GM12872 (cell line): ENCODE results near the gene ZC3H12C.

Experiments
- TF ChIP-seq, protein P1 (sequence below): IDR thresholded peaks from 3 replicates; pipeline ENCODE4 v1.5.1; 2011; ENCODE audit warnings: low read depth, mild to moderate bottlenecking, low read length, moderate library complexity; ENCODE audit not compliant: insufficient read depth

Gene ZC3H12C

DNA sequence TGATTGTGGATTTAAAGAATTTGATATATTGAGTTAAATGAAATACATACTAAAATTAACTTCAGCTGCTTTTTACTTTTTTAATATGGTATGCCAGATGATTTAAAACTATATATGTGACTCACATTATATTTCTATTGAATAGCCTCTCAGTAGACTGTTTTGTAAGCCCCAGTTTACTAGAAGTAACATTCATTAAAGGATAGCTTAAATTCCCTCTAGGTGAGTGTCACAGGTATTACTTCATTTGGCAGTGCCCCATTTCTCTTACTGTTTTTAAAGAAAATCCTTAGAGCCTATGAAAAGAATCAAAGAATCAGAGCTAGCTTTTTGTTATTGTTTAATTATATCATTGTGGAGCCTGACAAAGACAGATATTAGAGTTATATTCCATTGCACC, 48.6 kb downstream of the ZC3H12C start:
- TF ChIP-seq, protein P1, sequence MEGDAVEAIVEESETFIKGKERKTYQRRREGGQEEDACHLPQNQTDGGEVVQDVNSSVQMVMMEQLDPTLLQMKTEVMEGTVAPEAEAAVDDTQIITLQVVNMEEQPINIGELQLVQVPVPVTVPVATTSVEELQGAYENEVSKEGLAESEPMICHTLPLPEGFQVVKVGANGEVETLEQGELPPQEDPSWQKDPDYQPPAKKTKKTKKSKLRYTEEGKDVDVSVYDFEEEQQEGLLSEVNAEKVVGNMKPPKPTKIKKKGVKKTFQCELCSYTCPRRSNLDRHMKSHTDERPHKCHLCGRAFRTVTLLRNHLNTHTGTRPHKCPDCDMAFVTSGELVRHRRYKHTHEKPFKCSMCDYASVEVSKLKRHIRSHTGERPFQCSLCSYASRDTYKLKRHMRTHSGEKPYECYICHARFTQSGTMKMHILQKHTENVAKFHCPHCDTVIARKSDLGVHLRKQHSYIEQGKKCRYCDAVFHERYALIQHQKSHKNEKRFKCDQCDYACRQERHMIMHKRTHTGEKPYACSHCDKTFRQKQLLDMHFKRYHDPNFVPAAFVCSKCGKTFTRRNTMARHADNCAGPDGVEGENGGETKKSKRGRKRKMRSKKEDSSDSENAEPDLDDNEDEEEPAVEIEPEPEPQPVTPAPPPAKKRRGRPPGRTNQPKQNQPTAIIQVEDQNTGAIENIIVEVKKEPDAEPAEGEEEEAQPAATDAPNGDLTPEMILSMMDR, result no peak

DNA sequence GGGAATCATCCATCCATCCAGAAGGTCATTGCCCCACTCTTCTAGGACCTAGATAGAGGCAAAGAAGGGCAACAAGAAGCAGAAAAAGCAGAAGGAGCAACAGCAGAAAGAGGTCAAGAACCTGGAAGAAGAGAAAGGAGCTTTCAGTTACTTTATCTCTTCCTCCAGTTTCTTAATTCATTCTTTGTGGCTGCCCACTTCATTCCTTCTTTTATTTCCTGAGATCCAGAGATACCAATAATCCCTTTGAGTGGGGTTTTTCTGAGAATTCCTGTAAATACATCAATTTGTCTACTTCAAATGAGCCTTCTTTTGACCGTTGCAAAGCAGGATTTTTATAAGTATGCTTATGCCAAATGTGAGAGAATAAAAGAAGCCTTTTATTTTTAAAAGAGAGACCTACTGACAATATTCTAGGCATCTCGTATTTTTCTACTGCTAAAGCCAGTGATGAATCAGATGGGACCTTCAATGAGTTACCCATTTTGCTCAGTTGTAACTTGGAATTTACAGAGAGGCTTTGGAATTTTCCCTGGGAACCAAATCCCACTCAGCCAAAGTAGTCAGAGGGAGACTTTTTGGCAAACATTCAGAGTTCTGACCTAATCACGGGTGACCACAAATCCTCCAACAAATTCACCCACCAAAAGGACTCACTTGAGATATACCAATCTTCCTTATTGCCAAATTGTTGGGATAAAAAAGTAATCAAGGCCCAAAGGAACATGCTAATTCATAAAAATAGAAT, 54.9 kb downstream of the ZC3H12C start:
- TF ChIP-seq, protein P1, result no peak

DNA sequence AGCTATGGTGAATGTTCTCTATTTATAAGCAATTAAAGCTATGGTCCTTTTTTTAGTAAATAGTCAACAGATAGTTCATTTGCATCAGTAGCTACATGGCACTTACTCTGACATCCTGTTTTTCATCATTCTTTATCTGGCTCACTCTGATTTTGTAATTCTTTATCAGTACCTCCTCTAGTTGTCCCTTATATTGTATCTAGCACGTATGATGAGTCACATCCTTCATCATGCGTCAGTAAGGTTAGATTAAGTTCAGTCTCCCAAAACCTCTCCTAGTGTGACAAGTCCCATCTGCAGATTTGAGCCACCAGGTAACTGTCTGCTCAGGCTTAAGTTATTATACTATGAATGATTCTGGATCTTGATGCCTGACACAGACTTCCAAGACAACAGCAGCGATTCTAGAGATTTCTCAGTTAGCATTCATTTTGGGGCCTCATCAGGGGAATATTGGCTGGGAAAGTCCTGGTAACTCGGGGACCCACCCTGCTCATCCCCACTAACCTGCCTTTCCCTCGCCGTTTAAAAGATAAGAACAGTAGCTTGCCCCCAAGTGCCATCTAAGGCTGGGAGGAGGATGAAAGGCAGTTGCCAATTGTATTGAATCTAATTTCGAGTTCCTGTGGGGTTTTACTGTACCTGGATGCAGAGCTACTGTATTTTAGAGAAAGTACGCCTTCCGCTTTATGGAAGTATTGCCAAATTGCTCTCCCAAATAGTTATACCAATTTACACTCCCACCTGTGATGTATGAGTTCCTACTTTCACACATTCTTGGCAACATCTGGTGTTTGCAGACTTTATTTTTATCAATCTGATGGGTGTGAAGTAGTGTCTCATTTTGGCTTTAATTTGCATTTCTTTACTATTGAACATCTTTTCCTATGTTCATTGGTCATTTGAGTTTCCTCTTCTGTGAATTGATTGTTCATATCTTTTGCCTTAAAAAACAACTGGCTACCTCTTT, 55.9 kb downstream of the ZC3H12C start:
- TF ChIP-seq, protein P1, result no peak

DNA sequence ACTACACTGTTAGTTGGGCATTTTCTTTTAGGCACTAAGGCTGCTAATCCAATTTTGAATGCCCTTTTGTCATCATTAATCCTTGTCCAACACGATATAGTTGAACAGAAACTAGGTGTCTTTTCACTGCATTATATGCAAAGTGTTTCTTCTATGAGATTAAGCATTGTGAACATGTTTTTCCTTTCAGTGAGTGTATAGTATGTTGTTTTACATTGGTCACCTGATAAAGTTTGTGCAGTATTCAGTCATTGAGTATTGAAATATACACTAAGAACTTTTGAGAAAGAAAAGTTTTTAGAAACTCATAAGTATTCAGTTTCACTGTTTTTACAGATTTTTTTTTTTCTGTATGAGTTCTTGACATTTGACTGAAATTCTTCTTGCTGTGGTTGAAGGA, 59.0 kb downstream of the ZC3H12C start:
- TF ChIP-seq, protein P1, result no peak

DNA sequence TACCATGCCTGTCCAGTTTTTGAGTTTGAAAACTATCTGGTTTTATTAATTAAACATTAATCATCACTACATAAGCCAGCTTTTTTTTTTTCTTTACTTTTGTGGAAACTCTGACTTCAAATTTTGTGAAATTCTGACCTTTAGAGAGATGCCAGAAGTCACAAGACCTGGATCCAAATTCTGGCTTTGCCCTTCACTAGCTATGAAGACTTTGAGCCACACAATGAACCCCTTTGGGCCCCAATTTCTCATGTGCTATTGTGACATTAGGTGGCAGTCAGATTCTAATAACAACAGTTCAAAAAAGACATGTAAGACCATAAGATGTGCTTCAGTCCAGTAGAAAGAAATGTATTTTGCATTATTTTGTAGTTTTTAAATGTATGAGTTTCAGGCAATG, 60.3 kb downstream of the ZC3H12C start:
- TF ChIP-seq, protein P1, result no peak

DNA sequence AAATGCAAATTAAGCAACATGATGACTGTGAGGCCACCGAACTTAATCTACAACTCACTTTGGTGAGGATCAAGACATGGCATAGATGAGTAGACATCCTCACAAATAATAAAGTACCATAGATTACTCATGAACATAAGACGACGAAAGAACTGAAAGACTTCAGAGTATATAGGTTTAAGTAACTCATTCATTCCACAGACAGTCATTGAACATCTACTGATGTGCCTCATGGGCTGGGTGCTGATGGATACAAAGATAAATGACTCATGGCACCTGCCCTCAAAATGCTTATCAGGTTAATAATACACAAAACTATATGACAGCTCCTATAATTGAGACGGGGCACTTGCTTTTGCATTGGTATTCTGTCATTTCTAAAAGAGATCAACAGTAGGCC, 63.3 kb downstream of the ZC3H12C start:
- TF ChIP-seq, protein P1, result no peak
